MV-4-11 (cell line): ENCODE data around the gene SPTBN5.

Experiments
- DNase-seq: peaks from one replicate; lab custom pipeline; 2025; lab: John Stamatoyannopoulos, UW

SPTBN5 gene

DNA sequence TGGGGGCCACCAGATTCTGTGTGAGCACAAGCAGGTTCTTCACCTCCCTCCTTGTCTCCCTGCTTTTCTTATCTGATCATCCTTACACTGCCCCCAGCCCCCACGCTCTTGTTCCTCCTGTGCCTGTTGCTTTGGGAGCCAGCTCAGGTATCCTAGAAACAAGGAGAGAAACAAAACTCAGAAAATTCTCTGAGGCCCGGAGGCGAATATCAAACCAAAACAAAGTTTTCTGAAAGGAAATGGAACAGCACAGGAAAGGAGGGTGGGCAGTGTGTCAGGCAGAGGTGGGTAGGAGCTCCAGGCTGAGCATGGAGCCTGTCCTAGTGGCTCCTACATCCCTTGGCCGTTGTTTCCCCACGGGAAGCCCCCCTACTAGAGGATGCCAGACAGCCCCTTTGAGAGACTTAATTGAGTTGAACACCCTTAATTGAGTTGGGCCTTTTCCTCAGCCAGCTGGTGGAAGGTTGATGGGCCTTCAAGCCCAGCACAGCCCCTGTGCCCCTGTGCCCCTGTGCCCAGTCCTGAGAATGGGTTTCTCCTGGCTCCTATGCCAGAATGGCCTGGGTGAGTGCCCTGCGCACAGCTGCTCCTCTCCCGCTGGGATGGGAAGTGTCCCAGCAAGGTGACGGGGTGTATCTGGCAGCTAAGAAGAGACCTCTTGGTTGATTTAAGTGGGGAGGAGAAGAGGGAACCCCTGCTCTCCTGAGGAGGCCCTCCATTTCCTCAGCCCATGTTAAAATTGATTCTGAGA, 88.8 kb downstream of the SPTBN5 start:
- no peak for DNase-seq

DNA sequence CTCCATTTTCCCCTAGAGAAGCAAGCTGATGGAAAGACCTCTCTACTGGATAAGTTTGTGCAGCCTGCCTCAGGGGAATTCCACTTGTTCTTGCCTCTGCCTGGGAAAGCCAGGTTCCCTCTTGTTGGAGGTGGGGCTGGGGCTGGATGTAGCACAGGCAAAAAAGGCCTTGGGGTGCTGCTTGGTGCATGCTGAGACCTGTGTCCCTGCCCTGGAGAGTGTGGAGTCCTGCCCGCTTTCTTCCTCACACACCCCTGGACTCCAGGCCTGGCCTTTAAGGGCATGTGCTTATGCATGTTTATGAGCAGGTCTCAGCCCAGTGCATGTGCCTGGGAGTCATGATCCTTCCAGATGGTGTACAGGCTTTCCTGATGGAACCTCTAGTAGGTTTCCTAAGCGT, 89.5 kb downstream of the SPTBN5 start:
- DNase-seq: no peak

- no peak for DNase-seq
These were observed 91.9 kb downstream of the SPTBN5 start for GRCh38 chr15:41801850-41802455.

DNA sequence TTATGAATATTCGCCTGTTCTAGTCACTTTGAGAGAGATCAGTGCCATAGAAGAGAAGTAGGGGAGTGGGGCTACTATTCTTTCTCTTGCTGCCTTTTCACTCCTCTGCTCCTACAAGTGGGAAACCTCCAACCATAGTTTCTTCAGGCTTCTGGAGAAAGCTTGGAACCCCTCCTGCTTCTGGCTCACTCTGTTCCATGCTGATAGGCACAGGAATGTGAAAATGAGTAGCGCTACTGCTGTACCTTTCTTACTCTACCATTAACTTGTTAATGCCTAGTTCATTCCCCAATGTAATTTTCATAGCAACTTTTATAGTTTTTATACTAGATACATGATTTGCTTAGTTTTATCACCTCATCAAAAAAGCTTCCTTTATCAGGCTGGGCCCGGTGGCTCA, 92.7 kb downstream of the SPTBN5 start:
- no peak for DNase-seq

DNA sequence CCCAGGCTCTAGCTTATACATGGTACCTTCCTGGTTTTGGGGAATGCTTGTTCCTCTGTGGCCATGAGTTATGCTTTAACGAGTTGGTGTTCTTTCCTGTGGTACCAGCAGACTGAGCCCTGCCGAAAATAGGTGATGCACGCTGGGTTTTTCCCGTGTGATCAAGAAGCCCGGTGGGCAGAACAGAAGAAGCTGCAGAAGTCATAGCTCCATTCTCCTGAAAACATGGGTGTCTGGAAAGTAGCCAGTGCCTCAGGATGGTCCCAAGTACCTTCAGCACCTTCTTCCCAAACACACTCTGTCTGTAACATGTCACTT, 94.4 kb downstream of the SPTBN5 start:
- no peak for DNase-seq

- DNase-seq: no peak
These were observed 95.0 kb downstream of the SPTBN5 start for GRCh38 chr15:41798607-41799487.
